Ishikawa (cell line): ENCODE results near the gene GPC6.

Experiments used
- CEBPB ChIP-seq: IDR thresholded peaks from 2 replicates; pipeline ENCODE4 v1.6.1; 2012
- CREB1 ChIP-seq: IDR thresholded peaks from 2 replicates; pipeline ENCODE4 v1.6.1; 2012; ENCODE audit warnings: low read depth
- EGR1 ChIP-seq: IDR thresholded peaks from 2 replicates; pipeline ENCODE4 v1.6.1; 2012
- EP300 ChIP-seq: IDR thresholded peaks from 2 replicates; pipeline ENCODE4 v1.6.1; 2012; ENCODE audit warnings: borderline replicate concordance
- FOXM1 ChIP-seq: IDR thresholded peaks from 2 replicates; pipeline ENCODE4 v1.6.1; 2012; ENCODE audit warnings: low read depth, borderline replicate concordance
- MAX ChIP-seq: IDR thresholded peaks from 2 replicates; pipeline ENCODE4 v1.6.1; 2012
- NFIC ChIP-seq: IDR thresholded peaks from 2 replicates; pipeline ENCODE4 v1.6.1; 2012
- RAD21 ChIP-seq: IDR thresholded peaks from 2 replicates; pipeline ENCODE4 v1.6.1; 2012; ENCODE audit warnings: low read depth
- REST ChIP-seq: IDR thresholded peaks from 2 replicates; pipeline ENCODE4 v1.6.1; 2012; ENCODE audit warnings: low read depth, mild to moderate bottlenecking
- TAF1 ChIP-seq: IDR thresholded peaks from 2 replicates; pipeline ENCODE4 v1.6.1; 2012; ENCODE audit warnings: low read depth, mild to moderate bottlenecking
- TCF12 ChIP-seq: IDR thresholded peaks from 2 replicates; pipeline ENCODE4 v1.6.1; 2012; ENCODE audit warnings: low read depth
- TEAD4 ChIP-seq: IDR thresholded peaks from 2 replicates; pipeline ENCODE4 v1.6.1; 2012
- USF1 ChIP-seq: IDR thresholded peaks from 2 replicates; pipeline ENCODE4 v1.6.1; 2012
- YY1 ChIP-seq: IDR thresholded peaks from 2 replicates; pipeline ENCODE4 v1.6.1; 2012; ENCODE audit warnings: low read depth
- ZBTB7A ChIP-seq: IDR thresholded peaks from 2 replicates; pipeline ENCODE4 v1.6.1; 2012; ENCODE audit warnings: low read depth

The GPC6 gene

GRCh38 chr13:93797463-93797862, 570.9 kb downstream of the GPC6 start:
- TF ChIP-seq USF1 (no peak), MAX (no peak), TCF12 (no peak)

GRCh38 chr13:93800342-93800741, 573.7 kb downstream of the GPC6 start:
- TF ChIP-seq FOXM1 (no peak), MAX (no peak), YY1 (no peak), TCF12 (no peak), EGR1 (no peak), NFIC (no peak), USF1 (no peak), CEBPB (no peak), ZBTB7A (no peak), CREB1 (no peak), EP300 (no peak), REST (no peak), TAF1 (no peak), RAD21 (no peak), TEAD4 (no peak)

GRCh38 chr13:93805736-93806135, 579.1 kb downstream of the GPC6 start:
- TF ChIP-seq CEBPB (no peak), ZBTB7A (no peak), TAF1 (no peak), FOXM1 (no peak), EGR1 (no peak), MAX (no peak), TCF12 (no peak), EP300 (no peak), YY1 (no peak), CREB1 (no peak), RAD21 (no peak), USF1 (no peak), REST (no peak), NFIC (no peak), TEAD4 (no peak)

DNA sequence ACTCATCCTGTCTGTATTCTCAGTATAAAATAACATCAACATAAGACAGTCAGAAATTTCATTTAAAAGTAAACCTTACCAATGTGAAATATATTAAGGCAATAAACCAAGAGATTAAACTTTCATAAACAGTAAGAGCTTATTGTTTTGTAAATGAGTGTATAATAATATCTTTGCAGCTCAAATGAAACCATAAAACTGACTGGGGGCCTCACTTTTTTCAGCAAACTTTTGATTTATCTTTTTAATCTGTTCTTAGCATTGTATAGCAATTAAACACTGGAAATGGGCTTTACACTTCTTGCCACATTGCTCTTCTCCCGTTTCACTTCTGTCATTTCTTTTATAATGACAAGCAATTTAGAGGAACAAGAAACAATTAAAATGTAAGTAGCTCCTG, 580.3 kb downstream of the GPC6 start:
- TF ChIP-seq RAD21: no peak
- TF ChIP-seq USF1: no peak
- TF ChIP-seq ZBTB7A: no peak
- TF ChIP-seq REST: no peak
- no peak for TF ChIP-seq NFIC
- TF ChIP-seq CREB1: no peak
- no peak for TF ChIP-seq TEAD4
- no peak for TF ChIP-seq TCF12
- no peak for TF ChIP-seq YY1
- TF ChIP-seq MAX: no peak
- TF ChIP-seq CEBPB: no peak
- TF ChIP-seq EGR1: no peak
- TF ChIP-seq EP300: no peak
- no peak for TF ChIP-seq TAF1
- no peak for TF ChIP-seq FOXM1
